Gastrocnemius medialis (tissue), 4 donors: ENCODE results near the gene ACOX2.

Experiments used
- CTCF ChIP-seq, 5 experiments: fragments of 450-650 bp in 3 of 5; fragments of 200-600 bp in 2 of 5; sonication (generic) in 2 of 5; IDR thresholded peaks in 4 of 5; conservative IDR thresholded peaks in 1 of 5; 1 replicate in 4 of 5; 2 replicates in 1 of 5; pipeline ENCODE4 v1.5.1; 2016 to 2019; ENCODE audit warnings: antibody characterized with exemption in 5 of 5, mild to moderate bottlenecking in 3 of 5, moderate library complexity in 3 of 5
- POLR2A ChIP-seq, 2 donors: fragments of 450-650 bp; IDR thresholded peaks; one replicate each; pipeline ENCODE4 v1.6.1; 2017; ENCODE audit warnings: antibody characterized with exemption in 2 of 2, mild to moderate bottlenecking in 2 of 2, moderate library complexity in 2 of 2

GRCh38 chr3:58526515-58526957, 10.5 kb downstream of the ACOX2 start:
- TF ChIP-seq CTCF (IDR thresholded peaks at IDR 0.05 in 4 of 5, conservative IDR thresholded peaks at IDR 0.05 in 1 of 5) (no peak), POLR2A (IDR thresholded peaks at IDR 0.05) (no peak)
